Esophagus (tissue), 2 donors: ENCODE data around the gene OBP2A. TPM values are rescaled to one million over a fixed set of nuclear protein-coding genes. Genes with fewer than 3 reads are reported as not detected.
"Not testable (repeated sequence)": the region's sequence is repeated elsewhere in the genome, so short reads cannot be mapped to it uniquely, and the experiment has no call there.

ENCODE experiments used
- H3K27ac ChIP-seq, 2 donors: one replicate each; pipeline ENCODE4 v1.5.1; 2013; ENCODE audit warnings: low read depth in 2 of 2, mild to moderate bottlenecking in 2 of 2, inconsistent platforms in 1 of 2, low read length in 1 of 2, moderate library complexity in 1 of 2
- H3K27me3 ChIP-seq, 2 donors: one replicate each; pipeline ENCODE4 v1.6.1; 2013; ENCODE audit warnings: low read length in 2 of 2, control low read depth in 1 of 2, mild to moderate bottlenecking in 1 of 2; ENCODE audit not compliant: insufficient read depth in 2 of 2, control insufficient read depth in 1 of 2
- H3K36me3 ChIP-seq, 2 donors: one replicate each; pipeline ENCODE4 v1.6.1; 2013; ENCODE audit warnings: low read length in 1 of 2; ENCODE audit not compliant: control insufficient read depth in 2 of 2, insufficient read depth in 2 of 2
- H3K4me1 ChIP-seq, 2 donors: one replicate each; pipeline ENCODE4 v1.6.1; 2013; ENCODE audit warnings: low read length in 1 of 2; ENCODE audit not compliant: control insufficient read depth in 2 of 2, insufficient read depth in 2 of 2
- H3K4me3 ChIP-seq, 2 donors: one replicate each; pipeline ENCODE4 v1.5.1; 2013; ENCODE audit warnings: low read length in 2 of 2, mild to moderate bottlenecking in 2 of 2, low read depth in 1 of 2, moderate library complexity in 1 of 2
- H3K9me3 ChIP-seq, 2 donors: one replicate each; pipeline ENCODE4 v1.6.1; 2013; ENCODE audit warnings: mild to moderate bottlenecking in 2 of 2, low read depth in 1 of 2, low read length in 1 of 2, moderate library complexity in 1 of 2; ENCODE audit not compliant: control insufficient read depth in 2 of 2, insufficient read depth in 1 of 2
- WGBS, 2 donors: extraction: QIAGEN DNeasy Blood & Tissue Kit; methylation state at CpG; one replicate each; pipeline ENCODE4 v1.1.7; 2013; 5-methylcytosine and 5-hydroxymethylcytosine counted together
- polyA plus RNA-seq, 2 donors: library from polyadenylated mRNA; stranded (reverse); fragments of 200-250 nt; gene quantifications; one replicate each; pipeline ENCODE4 v1.2.3, GENCODE V29; 2013
- donor health status: healthy with polysubstance abuse.
- donor health status: Bipolar disorder and iron deficiency.

The OBP2A gene
- polyA plus RNA-seq, 2 donors = not detected

- not testable (repeated sequence) for H3K4me3 ChIP-seq, H3K27ac ChIP-seq, H3K9me3 ChIP-seq, H3K4me1 ChIP-seq, H3K27me3 ChIP-seq, H3K36me3 ChIP-seq
- 56% methylated on average over 8 of the region's 8 CpGs for WGBS, 2 donors
Measured at GRCh38 chr9:135543262-135543894, 2.5 kb upstream of the OBP2A start.

- Histone ChIP-seq H3K27ac (no peak overlapping the region), H3K4me1 (no peaks in the 10 kb centered on the region), H3K36me3 (no peaks in the 10 kb centered on the region), H3K27me3 (no peaks in the 10 kb centered on the region), H3K9me3 (no peaks in the 10 kb centered on the region), H3K4me3 (no peak overlapping the region)
- 72 to 80% methylated on average over 18 of the region's 18 CpGs for WGBS, 2 donors
Measured at GRCh38 chr9:135544981-135545635, 818 bp upstream of the OBP2A start.

- H3K4me1 ChIP-seq, H3K4me3 ChIP-seq, H3K27me3 ChIP-seq, H3K27ac ChIP-seq, H3K36me3 ChIP-seq, H3K9me3 ChIP-seq: not testable (repeated sequence)
- 77 to 80% methylated on average over 18 to 20 of the region's 21 CpGs for WGBS, 2 donors
Measured at GRCh38 chr9:135546792-135547617, 1.1 kb downstream of the OBP2A start.

GRCh38 chr9:135547756-135548736 lies 2.1 kb downstream of the OBP2A start:
- WGBS, 2 donors = 75 to 76% methylated on average over 28 of the region's 28 CpGs

GRCh38 chr9:135549478-135550343 lies 3.8 kb downstream of the OBP2A start:
- H3K27ac ChIP-seq, H3K4me1 ChIP-seq, H3K4me3 ChIP-seq, H3K9me3 ChIP-seq, H3K27me3 ChIP-seq, H3K36me3 ChIP-seq: not testable (repeated sequence)
- WGBS, 2 donors = 77 to 83% methylated on average over 27 to 28 of the region's 28 CpGs

More at GRCh38 chr9:135547756-135548736, 2.1 kb downstream of the OBP2A start:
- H3K9me3 ChIP-seq = no peaks in the 10 kb centered on the region
- H3K4me3 ChIP-seq = no peak overlapping the region
- no peaks in the 10 kb centered on the region for H3K36me3 ChIP-seq
- H3K4me1 ChIP-seq = no peaks in the 10 kb centered on the region
- H3K27ac ChIP-seq = no peak overlapping the region
- no peaks in the 10 kb centered on the region for H3K27me3 ChIP-seq

GRCh38 chr9:135550344-135550918 lies 4.5 kb downstream of the OBP2A start:
- Histone ChIP-seq H3K4me1 (no peaks in the 10 kb centered on the region), H3K4me3 (no peak overlapping the region), H3K9me3 (no peaks in the 10 kb centered on the region), H3K36me3 (no peaks in the 10 kb centered on the region), H3K27ac (no peak overlapping the region), H3K27me3 (no peaks in the 10 kb centered on the region)
- 56 to 59% methylated on average over 17 of the region's 17 CpGs for WGBS, 2 donors

- no peaks in the 10 kb centered on the region for H3K4me1 ChIP-seq
- H3K27ac ChIP-seq = no peak overlapping the region
- H3K36me3 ChIP-seq = no peaks in the 10 kb centered on the region
- no peak overlapping the region for H3K4me3 ChIP-seq
- no peaks in the 10 kb centered on the region for H3K27me3 ChIP-seq
- H3K9me3 ChIP-seq = no peaks in the 10 kb centered on the region
- 49 to 50% methylated on average over 14 of the region's 14 CpGs for WGBS, 2 donors
Measured at GRCh38 chr9:135551031-135551430, 5.1 kb downstream of the OBP2A start.

GRCh38 chr9:135551456-135551855 lies 5.5 kb downstream of the OBP2A start:
- Histone ChIP-seq H3K36me3 (no peaks in the 10 kb centered on the region), H3K27me3 (no peaks in the 10 kb centered on the region), H3K4me3 (no peak overlapping the region), H3K9me3 (no peaks in the 10 kb centered on the region), H3K27ac (no peak overlapping the region), H3K4me1 (no peaks in the 10 kb centered on the region)
- WGBS, 2 donors = 83 to 86% methylated on average over 13 of the region's 13 CpGs
